ENCODE results near the gene DNAH11.

GRCh38 chr7:21618706-21619105 is 75.9 kb downstream of the DNAH11 start:
- no peak for TF ChIP-seq SP1 (IDR thresholded peaks at IDR 0.05)
- TF ChIP-seq NFRKB (IDR thresholded peaks at IDR 0.05), result no peak
- no peak for TF ChIP-seq TARDBP (IDR thresholded peaks at IDR 0.05)
- no peak for TF ChIP-seq SUZ12 (IDR thresholded peaks at IDR 0.05)
